Measurements from ENCODE around the gene TTLL11.
A peak's percentile ranks its signal among the peaks of the same experiment; 100 is the strongest.
"Not testable (repeated sequence)": the region's sequence is repeated elsewhere in the genome, so short reads cannot be mapped to it uniquely, and the experiment has no call there.

TTLL11 gene

GRCh38 chr9:121802753-121803152 lies 290.4 kb downstream of the TTLL11 start:
- DNase-seq: no peak

- no peak for DNase-seq
These were observed 291.5 kb downstream of the TTLL11 start for GRCh38 chr9:121801579-121801978.

GRCh38 chr9:121800376-121800775 lies 292.7 kb downstream of the TTLL11 start:
- DNase-seq: no peak

GRCh38 chr9:121798941-121799340 lies 294.2 kb downstream of the TTLL11 start:
- DNase-seq: no peak

GRCh38 chr9:121797081-121797480 lies 296.0 kb downstream of the TTLL11 start:
- no peak for DNase-seq

- not testable (repeated sequence) for DNase-seq
These were observed 298.8 kb downstream of the TTLL11 start for GRCh38 chr9:121794334-121794733.

GRCh38 chr9:121792476-121792875 lies 300.6 kb downstream of the TTLL11 start:
- not testable (repeated sequence) for DNase-seq

- no peak for DNase-seq
These were observed 302.3 kb downstream of the TTLL11 start for GRCh38 chr9:121790841-121791240.

GRCh38 chr9:121788686-121789366 lies 304.3 kb downstream of the TTLL11 start:
- no peak for DNase-seq

- DNase-seq: no peak
These were observed 306.1 kb downstream of the TTLL11 start for GRCh38 chr9:121786998-121787422.

- DNase-seq: no peak
These were observed 306.6 kb downstream of the TTLL11 start for GRCh38 chr9:121786543-121786948.

- DNase-seq: no peak
These were observed 307.2 kb downstream of the TTLL11 start for GRCh38 chr9:121785673-121786542.

GRCh38 chr9:121784731-121785411 lies 308.2 kb downstream of the TTLL11 start:
- no peak for DNase-seq

GRCh38 chr9:121783521-121784507 lies 309.3 kb downstream of the TTLL11 start:
- no peak for DNase-seq

- DNase-seq: no peak
These were observed 310.0 kb downstream of the TTLL11 start for GRCh38 chr9:121783111-121783510.

GRCh38 chr9:121782514-121783110 lies 310.5 kb downstream of the TTLL11 start:
- no peak for DNase-seq

- no peak for DNase-seq
These were observed 311.2 kb downstream of the TTLL11 start for GRCh38 chr9:121781701-121782464.

- no peak for DNase-seq
These were observed 312.0 kb downstream of the TTLL11 start for GRCh38 chr9:121781145-121781548.

- peak in 1 of 5 donors; percentile 7 for DNase-seq
These were observed 312.7 kb downstream of the TTLL11 start for GRCh38 chr9:121780177-121781040.
